HL-60 (cell line): ENCODE results near the gene UTRN.

ENCODE experiments used
- DNase-seq, 2 experiments: peaks; one replicate each; pipeline ENCODE4 v3.0.0-alpha.2; 2010 to 2020; ENCODE audit warnings: low read depth in 1 of 2, low spot score in 1 of 2
- H3K27ac ChIP-seq: fragments of 250-450 bp; sonication (Bioruptor Pico); replicated peaks from 2 replicates; pipeline ENCODE4 v1.5.1; 2020; ENCODE audit warnings: mild to moderate bottlenecking, moderate library complexity
- H3K27me3 ChIP-seq: fragments of 250-450 bp; sonication (Bioruptor Pico); 2 replicates; pipeline ENCODE4 v1.5.1; 2021; ENCODE audit warnings: mild to moderate bottlenecking, moderate library complexity; ENCODE audit not compliant: insufficient read depth, poor library complexity, severe bottlenecking
- H3K4me3 ChIP-seq: replicated peaks from 2 replicates; pipeline ENCODE4 v1.5.1; 2011; ENCODE audit warnings: mild to moderate bottlenecking, control low read depth, low read length; ENCODE audit not compliant: insufficient read depth
- GABPA ChIP-seq: IDR thresholded peaks from 2 replicates; pipeline ENCODE4 v1.6.1; 2012; ENCODE audit warnings: low read depth
- POLR2AphosphoS5 ChIP-seq: IDR thresholded peaks from 2 replicates; pipeline ENCODE4 v1.6.1; 2012; ENCODE audit warnings: low read depth
- SPI1 ChIP-seq: IDR thresholded peaks from 2 replicates; pipeline ENCODE4 v1.6.1; 2012; ENCODE audit warnings: low read depth, mild to moderate bottlenecking, borderline replicate concordance
- TF ChIP-seq, protein P1 (sequence below): IDR thresholded peaks from one replicate; pipeline ENCODE4 v1.5.1; 2011; ENCODE audit warnings: low read length, control low read depth, inconsistent platforms; ENCODE audit not compliant: insufficient read depth
- TF ChIP-seq, protein P2 (sequence below): IDR thresholded peaks from 2 replicates; pipeline ENCODE4 v1.6.1; 2012; ENCODE audit warnings: low read depth; ENCODE audit not compliant: insufficient replicate concordance

UTRN gene

GRCh38 chr6:144295211-144295610 lies 10.1 kb downstream of the UTRN start:
- no peaks in the 10 kb centered on the region for H3K27me3 ChIP-seq
- no peak for DNase-seq
- H3K27ac ChIP-seq, result no peak overlapping the region
- TF ChIP-seq, protein P1, sequence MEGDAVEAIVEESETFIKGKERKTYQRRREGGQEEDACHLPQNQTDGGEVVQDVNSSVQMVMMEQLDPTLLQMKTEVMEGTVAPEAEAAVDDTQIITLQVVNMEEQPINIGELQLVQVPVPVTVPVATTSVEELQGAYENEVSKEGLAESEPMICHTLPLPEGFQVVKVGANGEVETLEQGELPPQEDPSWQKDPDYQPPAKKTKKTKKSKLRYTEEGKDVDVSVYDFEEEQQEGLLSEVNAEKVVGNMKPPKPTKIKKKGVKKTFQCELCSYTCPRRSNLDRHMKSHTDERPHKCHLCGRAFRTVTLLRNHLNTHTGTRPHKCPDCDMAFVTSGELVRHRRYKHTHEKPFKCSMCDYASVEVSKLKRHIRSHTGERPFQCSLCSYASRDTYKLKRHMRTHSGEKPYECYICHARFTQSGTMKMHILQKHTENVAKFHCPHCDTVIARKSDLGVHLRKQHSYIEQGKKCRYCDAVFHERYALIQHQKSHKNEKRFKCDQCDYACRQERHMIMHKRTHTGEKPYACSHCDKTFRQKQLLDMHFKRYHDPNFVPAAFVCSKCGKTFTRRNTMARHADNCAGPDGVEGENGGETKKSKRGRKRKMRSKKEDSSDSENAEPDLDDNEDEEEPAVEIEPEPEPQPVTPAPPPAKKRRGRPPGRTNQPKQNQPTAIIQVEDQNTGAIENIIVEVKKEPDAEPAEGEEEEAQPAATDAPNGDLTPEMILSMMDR, result no peak
- TF ChIP-seq, protein P2, sequence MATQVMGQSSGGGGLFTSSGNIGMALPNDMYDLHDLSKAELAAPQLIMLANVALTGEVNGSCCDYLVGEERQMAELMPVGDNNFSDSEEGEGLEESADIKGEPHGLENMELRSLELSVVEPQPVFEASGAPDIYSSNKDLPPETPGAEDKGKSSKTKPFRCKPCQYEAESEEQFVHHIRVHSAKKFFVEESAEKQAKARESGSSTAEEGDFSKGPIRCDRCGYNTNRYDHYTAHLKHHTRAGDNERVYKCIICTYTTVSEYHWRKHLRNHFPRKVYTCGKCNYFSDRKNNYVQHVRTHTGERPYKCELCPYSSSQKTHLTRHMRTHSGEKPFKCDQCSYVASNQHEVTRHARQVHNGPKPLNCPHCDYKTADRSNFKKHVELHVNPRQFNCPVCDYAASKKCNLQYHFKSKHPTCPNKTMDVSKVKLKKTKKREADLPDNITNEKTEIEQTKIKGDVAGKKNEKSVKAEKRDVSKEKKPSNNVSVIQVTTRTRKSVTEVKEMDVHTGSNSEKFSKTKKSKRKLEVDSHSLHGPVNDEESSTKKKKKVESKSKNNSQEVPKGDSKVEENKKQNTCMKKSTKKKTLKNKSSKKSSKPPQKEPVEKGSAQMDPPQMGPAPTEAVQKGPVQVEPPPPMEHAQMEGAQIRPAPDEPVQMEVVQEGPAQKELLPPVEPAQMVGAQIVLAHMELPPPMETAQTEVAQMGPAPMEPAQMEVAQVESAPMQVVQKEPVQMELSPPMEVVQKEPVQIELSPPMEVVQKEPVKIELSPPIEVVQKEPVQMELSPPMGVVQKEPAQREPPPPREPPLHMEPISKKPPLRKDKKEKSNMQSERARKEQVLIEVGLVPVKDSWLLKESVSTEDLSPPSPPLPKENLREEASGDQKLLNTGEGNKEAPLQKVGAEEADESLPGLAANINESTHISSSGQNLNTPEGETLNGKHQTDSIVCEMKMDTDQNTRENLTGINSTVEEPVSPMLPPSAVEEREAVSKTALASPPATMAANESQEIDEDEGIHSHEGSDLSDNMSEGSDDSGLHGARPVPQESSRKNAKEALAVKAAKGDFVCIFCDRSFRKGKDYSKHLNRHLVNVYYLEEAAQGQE, result no peak
- TF ChIP-seq SPI1, result no peak
- H3K4me3 ChIP-seq, result no peak overlapping the region

- TF ChIP-seq POLR2AphosphoS5 (no peak), SPI1 (no peak), GABPA (no peak)
- TF ChIP-seq, protein P1, result no peak
- TF ChIP-seq, protein P2, result no peak
- DNase-seq, result no peak
- Histone ChIP-seq H3K27me3 (no peaks in the 10 kb centered on the region), H3K27ac (no peak overlapping the region), H3K4me3 (no peak overlapping the region)
Measured at GRCh38 chr6:144295981-144296767, 11.0 kb downstream of the UTRN start.

DNA sequence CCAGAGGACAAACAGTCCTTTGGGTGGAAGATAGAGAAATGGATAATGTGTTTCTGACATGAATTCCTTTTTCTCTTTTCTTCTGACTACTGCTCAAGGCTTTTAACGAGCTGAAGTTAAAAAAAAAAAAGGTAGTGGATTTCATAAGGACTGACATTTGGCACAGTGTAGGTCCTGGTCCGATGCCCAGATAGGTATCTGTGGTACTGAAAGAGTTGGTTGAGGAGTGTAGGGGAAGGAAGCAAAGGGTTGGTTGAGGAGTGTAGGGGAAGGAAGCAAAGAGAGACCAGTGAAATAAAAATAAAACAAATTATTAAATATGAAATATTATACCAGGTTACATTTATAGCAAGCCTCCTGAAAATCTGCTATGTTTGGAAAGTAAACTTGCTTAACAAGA lies 11.8 kb downstream of the UTRN start:
- no peaks in the 10 kb centered on the region for H3K27me3 ChIP-seq
- TF ChIP-seq POLR2AphosphoS5, result no peak
- TF ChIP-seq, protein P1, result no peak
- TF ChIP-seq, protein P2, result no peak
- TF ChIP-seq GABPA, result no peak
- no peak for TF ChIP-seq SPI1
- DNase-seq, result no peak
- no peak overlapping the region for H3K27ac ChIP-seq
- no peak overlapping the region for H3K4me3 ChIP-seq
